Ishikawa (cell line): ENCODE data around the gene ARFGEF3.

Source experiments
- CEBPB ChIP-seq: IDR thresholded peaks from 2 replicates; pipeline ENCODE4 v1.6.1; 2012
- CREB1 ChIP-seq: IDR thresholded peaks from 2 replicates; pipeline ENCODE4 v1.6.1; 2012; ENCODE audit warnings: low read depth
- EGR1 ChIP-seq: IDR thresholded peaks from 2 replicates; pipeline ENCODE4 v1.6.1; 2012
- EP300 ChIP-seq: IDR thresholded peaks from 2 replicates; pipeline ENCODE4 v1.6.1; 2012; ENCODE audit warnings: borderline replicate concordance
- FOXM1 ChIP-seq: IDR thresholded peaks from 2 replicates; pipeline ENCODE4 v1.6.1; 2012; ENCODE audit warnings: low read depth, borderline replicate concordance
- MAX ChIP-seq: IDR thresholded peaks from 2 replicates; pipeline ENCODE4 v1.6.1; 2012
- NFIC ChIP-seq: IDR thresholded peaks from 2 replicates; pipeline ENCODE4 v1.6.1; 2012
- RAD21 ChIP-seq: IDR thresholded peaks from 2 replicates; pipeline ENCODE4 v1.6.1; 2012; ENCODE audit warnings: low read depth
- REST ChIP-seq: IDR thresholded peaks from 2 replicates; pipeline ENCODE4 v1.6.1; 2012; ENCODE audit warnings: low read depth, mild to moderate bottlenecking
- TAF1 ChIP-seq: IDR thresholded peaks from 2 replicates; pipeline ENCODE4 v1.6.1; 2012; ENCODE audit warnings: low read depth, mild to moderate bottlenecking
- TCF12 ChIP-seq: IDR thresholded peaks from 2 replicates; pipeline ENCODE4 v1.6.1; 2012; ENCODE audit warnings: low read depth
- TEAD4 ChIP-seq: IDR thresholded peaks from 2 replicates; pipeline ENCODE4 v1.6.1; 2012
- USF1 ChIP-seq: IDR thresholded peaks from 2 replicates; pipeline ENCODE4 v1.6.1; 2012
- YY1 ChIP-seq: IDR thresholded peaks from 2 replicates; pipeline ENCODE4 v1.6.1; 2012; ENCODE audit warnings: low read depth
- ZBTB7A ChIP-seq: IDR thresholded peaks from 2 replicates; pipeline ENCODE4 v1.6.1; 2012; ENCODE audit warnings: low read depth

Gene ARFGEF3

GRCh38 chr6:138161338-138162110, at the start of gene ARFGEF3:
Gene ARFGEF3, plus strand, starts transcription at chr6:138161939. Its CDS starts 148 bp downstream, at chr6:138162087.
- TF ChIP-seq REST: no peak
- TF ChIP-seq YY1: no peak
- TF ChIP-seq TEAD4: no peak
- no peak; the same call in 1 of the 2 replicates for TF ChIP-seq MAX
- TF ChIP-seq USF1: no peak
- no peak for TF ChIP-seq FOXM1
- TF ChIP-seq RAD21: no peak
- no peak for TF ChIP-seq CEBPB
- TF ChIP-seq CREB1: no peak
- TF ChIP-seq NFIC: no peak
- no peak for TF ChIP-seq TAF1
- no peak for TF ChIP-seq EP300
- TF ChIP-seq ZBTB7A: no peak
- no peak for TF ChIP-seq TCF12
- no peak for TF ChIP-seq EGR1

GRCh38 chr6:138113588-138114210, 48.0 kb upstream of the ARFGEF3 start:
- no peak for TF ChIP-seq USF1
- TF ChIP-seq TEAD4: no peak
- TF ChIP-seq YY1: no peak
- no peak for TF ChIP-seq REST
- TF ChIP-seq ZBTB7A: no peak
- TF ChIP-seq MAX: no peak
- no peak for TF ChIP-seq CEBPB
- TF ChIP-seq NFIC: no peak
- TF ChIP-seq TCF12: no peak
- no peak for TF ChIP-seq FOXM1

- TF ChIP-seq REST: no peak
- no peak for TF ChIP-seq TAF1
- TF ChIP-seq TEAD4: no peak
- no peak for TF ChIP-seq RAD21
- TF ChIP-seq EGR1: no peak
- TF ChIP-seq CREB1: no peak
- TF ChIP-seq NFIC: no peak
- no peak for TF ChIP-seq TCF12
- no peak for TF ChIP-seq USF1
- TF ChIP-seq MAX: no peak
- no peak for TF ChIP-seq CEBPB
- TF ChIP-seq EP300: no peak
- no peak for TF ChIP-seq ZBTB7A
Measured at GRCh38 chr6:138115201-138115600, 46.5 kb upstream of the ARFGEF3 start.
